ENCODE measurements around the gene DDIAS.
"Not testable (repeated sequence)": the region's sequence is repeated elsewhere in the genome, so short reads cannot be mapped to it uniquely, and the experiment has no call there.

Gene DDIAS

DNA sequence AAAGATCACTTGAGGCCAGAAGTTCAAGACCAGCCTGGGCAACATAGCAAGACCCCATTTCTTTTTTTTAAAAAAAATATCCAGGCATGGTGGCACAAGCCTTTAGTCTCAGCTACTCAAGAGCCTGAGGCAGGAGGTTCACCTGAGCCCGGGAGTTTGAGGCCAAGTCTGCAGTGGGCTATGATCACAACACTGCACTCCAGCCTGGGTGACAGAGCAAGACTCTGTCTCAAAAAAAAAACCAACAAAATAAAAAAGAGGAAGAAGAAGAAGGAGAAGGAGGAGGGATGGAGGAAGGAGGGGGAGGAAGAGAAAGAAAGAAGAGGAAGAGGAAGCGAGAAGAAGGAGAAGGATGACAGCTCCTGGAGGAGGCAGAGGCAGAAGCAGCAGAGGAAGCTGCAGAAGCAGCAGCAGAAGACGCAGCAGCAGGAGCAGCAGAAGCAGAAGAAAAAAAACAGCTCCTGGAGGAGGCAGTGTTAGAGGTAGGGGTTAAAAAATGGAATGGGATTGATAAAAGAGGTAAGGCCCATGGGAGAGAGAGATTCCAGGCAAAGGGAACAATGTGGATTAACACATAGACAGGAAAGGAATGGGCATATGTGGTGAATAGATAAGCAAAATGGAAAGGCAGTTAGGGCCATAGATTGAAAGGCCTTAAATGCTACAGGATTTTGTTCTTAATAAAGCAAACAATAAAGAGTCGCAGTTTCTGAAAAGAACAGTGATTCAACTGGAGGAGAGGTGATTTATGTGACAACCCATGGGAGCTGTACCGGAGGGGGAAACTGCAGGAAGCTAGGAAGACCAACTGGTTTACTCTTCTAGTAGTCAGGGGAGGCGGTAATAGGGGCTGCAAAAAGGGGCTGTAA, 12.2 kb upstream of the DDIAS start:
- in situ Hi-C loops (cut with HindIII; ENCODE audit: low sequenced_read_pairs): no loop called here

DNA sequence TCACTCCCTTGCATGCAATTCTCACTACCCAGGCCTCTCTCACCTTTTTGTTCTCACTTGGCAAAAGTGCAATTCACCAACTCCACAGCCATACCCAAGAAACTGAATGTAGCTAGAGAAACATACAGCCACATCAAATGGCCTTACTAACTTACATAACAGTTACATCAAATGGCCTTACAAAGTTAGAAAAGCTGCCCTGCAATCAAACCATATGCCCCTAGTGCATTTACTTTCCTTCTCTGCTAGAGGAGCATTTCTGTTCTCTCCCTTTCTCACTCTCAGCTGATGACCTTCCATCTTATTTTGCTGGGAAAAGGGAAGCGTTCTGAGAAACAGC, 11.6 kb upstream of the DDIAS start:
- in situ Hi-C loops (cut with HindIII; ENCODE audit: low sequenced_read_pairs): no loop called here

DNA sequence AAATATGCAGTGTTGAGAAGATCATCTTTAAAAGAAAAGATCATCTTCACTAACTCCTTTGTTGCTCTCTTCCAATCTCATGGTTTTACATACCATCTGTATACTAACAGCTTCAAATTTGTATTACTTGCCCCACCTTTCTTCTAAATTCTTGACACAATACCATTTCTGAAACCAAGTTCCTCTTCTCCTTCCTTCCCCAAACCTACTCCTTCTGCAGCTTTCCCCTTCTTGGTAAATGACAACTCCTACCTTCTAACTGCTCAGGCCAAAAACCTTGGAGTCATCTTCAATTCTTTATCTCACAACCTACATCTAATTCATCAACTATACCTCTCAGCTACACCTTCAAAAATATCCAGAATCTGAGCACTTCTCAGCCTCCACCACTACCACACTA, 10.6 kb upstream of the DDIAS start:
- in situ Hi-C loops (cut with HindIII; ENCODE audit: low sequenced_read_pairs): no loop called here

GRCh38 chr11:82892611-82893169, 8.8 kb upstream of the DDIAS start:
- in situ Hi-C loops (cut with HindIII; ENCODE audit: low sequenced_read_pairs): no loop called here

DNA sequence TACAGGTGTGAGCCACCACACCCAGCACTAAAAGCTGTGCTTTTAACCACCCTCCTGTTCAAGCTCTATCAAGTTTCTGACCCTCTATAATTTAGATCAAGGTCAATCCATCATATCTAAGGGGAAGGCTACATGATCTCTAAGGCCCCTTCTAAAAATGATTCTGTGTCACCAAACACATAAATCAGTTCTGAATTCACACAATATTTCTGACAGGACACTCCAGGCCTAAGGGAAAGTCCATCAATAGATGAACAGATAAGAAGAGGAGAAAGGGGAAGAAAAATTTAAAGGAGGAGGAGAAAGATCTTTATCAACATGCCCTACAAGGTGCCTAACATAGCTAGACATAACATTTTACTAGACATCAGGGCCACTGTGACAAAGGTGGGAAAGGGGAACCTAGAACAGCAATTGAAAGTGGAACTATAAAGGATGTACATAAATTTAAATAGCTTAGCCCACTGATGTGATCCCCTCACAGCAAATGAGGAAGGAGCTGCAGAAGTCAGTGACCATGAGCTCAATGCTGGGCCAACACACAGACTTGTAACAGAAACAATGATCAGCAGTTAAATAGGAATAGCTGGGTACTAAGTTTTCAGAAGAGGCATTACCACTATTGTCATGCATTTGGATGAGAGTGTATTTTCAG, 6.0 kb upstream of the DDIAS start:
- in situ Hi-C loops (cut with HindIII; ENCODE audit: low sequenced_read_pairs): no loop called here

DNA sequence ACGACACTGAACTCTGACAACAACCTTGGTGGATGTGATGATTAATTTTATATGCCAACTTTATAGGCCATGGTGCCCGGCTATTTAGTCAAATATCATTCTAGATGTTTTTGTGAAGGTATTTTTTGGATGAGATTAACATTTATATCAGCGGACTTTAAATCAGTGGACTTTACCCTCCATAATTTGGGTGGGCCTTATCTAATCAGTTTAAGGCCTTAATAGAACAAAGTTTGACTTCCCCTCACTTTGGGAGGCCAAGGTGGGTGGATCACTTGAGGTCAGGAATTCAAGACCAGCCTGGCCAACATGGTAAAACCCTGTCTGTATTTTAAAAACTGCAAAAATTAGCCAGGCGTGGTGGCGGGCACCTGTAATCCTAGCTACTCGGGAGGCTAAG, 5.4 kb upstream of the DDIAS start:
- in situ Hi-C loops (cut with HindIII; ENCODE audit: low sequenced_read_pairs): no loop called here

GRCh38 chr11:82898241-82898640, 3.3 kb upstream of the DDIAS start:
- in situ Hi-C loops (cut with HindIII; ENCODE audit: low sequenced_read_pairs): no loop called here

GRCh38 chr11:82899186-82899820, 2.2 kb upstream of the DDIAS start:
- in situ Hi-C loops (cut with HindIII; ENCODE audit: low sequenced_read_pairs): no loop called here

GRCh38 chr11:82899957-82900276, 1.6 kb upstream of the DDIAS start:
- in situ Hi-C loops (cut with HindIII; ENCODE audit: low sequenced_read_pairs): no loop called here

GRCh38 chr11:82900277-82901164, 1.0 kb upstream of the DDIAS start, which contains the start of gene PRCP:
PRCP (minus strand) TSS chr11:82900430; CDS start chr11:82900402, 28 bp downstream.
- in situ Hi-C loops (cut with HindIII; ENCODE audit: low sequenced_read_pairs): no loop called here

DNA sequence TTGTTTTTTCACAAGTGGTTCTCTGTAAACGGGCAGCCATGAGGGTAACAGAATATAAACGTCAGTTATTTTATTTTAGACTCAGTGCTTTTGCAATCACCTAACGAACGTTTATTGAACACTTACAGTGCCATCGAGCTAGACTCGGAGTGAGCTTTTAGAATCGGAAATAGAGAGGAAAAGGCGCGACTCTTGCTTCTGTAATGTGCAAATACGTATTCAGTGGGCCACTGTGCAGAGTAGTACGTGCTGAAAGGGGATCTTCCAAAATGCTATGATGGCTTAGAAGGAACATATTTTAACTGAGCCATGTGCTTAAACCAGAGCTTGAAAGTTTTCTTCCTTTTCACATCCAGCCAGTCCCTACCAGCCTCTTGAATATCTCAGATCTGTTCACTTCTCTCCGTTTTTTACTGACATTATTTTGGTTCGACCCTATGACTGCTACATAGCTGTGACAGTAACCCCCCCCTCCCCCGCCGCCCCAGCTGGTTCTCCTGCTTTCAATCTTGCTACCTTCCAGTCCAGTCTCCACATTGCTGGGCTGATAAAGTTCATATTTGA, 468 bp downstream of the DDIAS start:
- in situ Hi-C loops (cut with HindIII; ENCODE audit: low sequenced_read_pairs): no loop called here

DNA sequence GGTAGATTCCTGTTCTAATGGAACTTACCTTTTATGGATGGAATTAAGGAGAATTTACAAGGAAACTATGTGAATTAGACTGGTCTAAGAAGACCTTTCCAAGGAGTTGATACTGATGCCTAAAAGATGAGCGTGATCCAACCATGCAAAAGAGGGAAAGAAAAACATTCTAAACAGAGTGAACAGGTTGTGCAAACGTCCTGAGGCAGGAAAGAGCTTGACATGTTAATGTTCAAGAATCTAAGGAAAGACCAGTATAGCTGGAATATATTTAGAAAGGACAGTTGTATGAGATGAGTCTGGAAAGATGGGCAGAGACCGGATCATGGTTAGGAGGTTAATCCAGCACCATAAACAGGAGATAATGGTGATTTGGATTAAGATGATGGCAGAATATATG, 1.3 kb downstream of the DDIAS start:
- in situ Hi-C loops (cut with HindIII; ENCODE audit: low sequenced_read_pairs): no loop called here

- in situ Hi-C loops (cut with HindIII; ENCODE audit: low sequenced_read_pairs): no loop called here
Measured at GRCh38 chr11:82903843-82904586, 2.5 kb downstream of the DDIAS start.

DNA sequence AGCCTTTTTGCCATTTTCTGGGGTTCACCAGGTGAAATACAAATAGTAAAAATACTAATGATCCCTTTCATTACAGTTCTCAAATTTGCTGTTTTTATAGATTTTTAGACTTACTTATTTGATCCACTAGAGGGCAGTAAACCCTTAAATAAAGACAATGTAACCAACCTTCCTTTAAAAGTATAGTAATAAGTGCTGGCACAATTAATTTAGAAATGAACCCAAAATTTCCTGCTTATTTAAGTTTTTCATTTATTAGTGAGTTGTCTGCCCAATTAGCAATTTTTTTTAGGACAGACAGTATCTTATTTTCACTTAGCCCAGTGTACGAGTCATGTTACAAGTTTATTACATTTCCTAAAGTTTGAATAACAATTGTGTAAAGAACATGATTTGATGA, 4.7 kb downstream of the DDIAS start:
- in situ Hi-C loops (cut with HindIII; ENCODE audit: low sequenced_read_pairs): no loop called here

DNA sequence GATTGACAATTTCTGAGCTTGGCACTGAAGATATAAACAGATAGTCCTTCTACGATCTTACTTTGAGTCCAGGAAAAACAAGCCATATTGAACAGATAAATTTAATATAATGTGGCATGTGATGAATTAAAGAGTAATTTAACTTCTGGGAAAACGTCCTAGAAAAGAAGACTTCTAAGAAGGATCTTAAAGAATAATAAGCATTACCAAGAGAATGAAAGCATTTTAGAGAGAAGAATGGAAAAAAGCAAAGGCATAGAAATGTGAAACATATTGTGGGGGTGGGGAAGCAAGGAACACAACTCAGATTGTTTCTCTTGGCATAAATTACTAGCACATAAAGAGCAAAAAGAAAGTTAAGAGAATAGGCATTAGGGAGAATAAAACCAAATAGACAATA, 5.4 kb downstream of the DDIAS start:
- in situ Hi-C loops (cut with HindIII; ENCODE audit: low sequenced_read_pairs): no loop called here

GRCh38 chr11:82907371-82907770, 5.8 kb downstream of the DDIAS start:
- in situ Hi-C loops (cut with HindIII; ENCODE audit: low sequenced_read_pairs): no loop called here

DNA sequence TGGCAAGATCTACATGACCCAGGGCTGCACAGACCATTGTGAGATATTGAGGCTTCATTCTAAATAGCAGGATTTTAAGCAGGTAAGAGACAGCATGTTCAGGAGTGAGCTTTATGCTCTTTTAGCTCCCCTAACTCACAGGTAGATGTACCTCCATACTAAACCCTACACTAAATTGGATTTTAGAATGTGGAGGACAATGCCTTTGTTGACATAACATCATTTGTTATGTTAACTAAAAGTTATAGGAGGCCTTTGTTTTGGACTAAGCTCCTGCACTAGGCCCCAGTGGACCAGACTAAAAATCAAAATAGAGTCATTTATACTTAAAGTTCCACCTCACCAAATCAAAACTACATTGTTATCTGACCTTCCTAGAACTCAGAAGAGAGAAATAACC, 6.8 kb downstream of the DDIAS start:
- in situ Hi-C loops (cut with HindIII; ENCODE audit: low sequenced_read_pairs): no loop called here

DNA sequence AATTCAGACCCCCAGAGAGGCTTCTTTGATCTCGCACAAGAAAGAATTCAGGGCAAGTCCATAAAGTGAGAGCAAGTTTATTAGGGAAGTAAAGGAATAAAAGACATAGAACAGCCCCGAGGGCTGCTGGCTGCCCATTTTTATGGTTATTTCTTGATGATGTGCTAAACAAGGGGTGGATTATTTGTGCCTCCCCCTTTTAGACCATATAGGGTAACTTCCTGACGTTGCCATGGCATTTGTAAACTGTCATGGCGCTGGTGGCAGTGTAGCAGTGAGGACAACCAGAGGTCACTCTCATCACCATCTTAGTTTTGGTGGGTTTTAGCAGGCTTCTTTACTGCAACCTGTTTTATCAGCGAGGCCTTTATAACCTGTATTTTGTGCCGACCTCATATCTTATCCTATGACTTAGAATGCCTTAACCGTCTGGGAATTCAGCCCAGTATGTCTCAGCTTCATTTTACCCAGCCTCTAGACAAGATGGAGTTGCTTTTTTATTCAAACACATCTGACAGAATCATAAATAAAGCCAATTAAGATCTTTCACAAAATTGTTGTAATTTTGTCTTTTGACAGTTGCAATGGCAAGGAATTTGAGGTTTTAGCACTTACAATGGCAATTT, 7.6 kb downstream of the DDIAS start:
- in situ Hi-C loops (cut with HindIII; ENCODE audit: low sequenced_read_pairs): no loop called here

GRCh38 chr11:82919786-82920185, 18.2 kb downstream of the DDIAS start:
- in situ Hi-C loops (cut with HindIII; ENCODE audit: low sequenced_read_pairs): not testable (repeated sequence)
